Adrenal gland (tissue), 12 donors: Measurements from ENCODE around the gene GPC6. TPM values are rescaled to one million over a fixed set of nuclear protein-coding genes. Genes with fewer than 3 reads are reported as not detected.

Experiments
- DNase-seq, 7 donors: peaks; one replicate each; pipeline ENCODE4 v3.0.0-alpha.2; 2019 to 2020
- H3K27ac ChIP-seq, 5 donors: fragments of 200-600 bp; sonication (generic) in 4 of 5; 1 replicate in 3 of 5; 2 replicates in 2 of 5; pipeline versions ENCODE4 v1.5.1 to v1.8.0; 2016 to 2020; ENCODE audit warnings: mild to moderate bottlenecking in 1 of 5
- H3K27me3 ChIP-seq: fragments of 200-600 bp; 2 replicates; pipeline ENCODE4 v1.8.0; 2021
- H3K36me3 ChIP-seq, 2 donors: fragments of 200-600 bp; replicated peaks in 1 of 2; 1 replicate in 1 of 2; 2 replicates in 1 of 2; pipeline versions ENCODE4 v1.5.1 to v1.8.0; 2018 to 2022
- H3K4me1 ChIP-seq, 2 donors: fragments of 200-600 bp; replicated peaks in 1 of 2; 1 replicate in 1 of 2; 2 replicates in 1 of 2; pipeline versions ENCODE4 v1.5.1 to v1.8.0; 2018 to 2021
- H3K4me3 ChIP-seq, 4 donors: fragments of 200-600 bp; sonication (generic) in 3 of 4; one replicate each; pipeline ENCODE4 v1.5.1; 2016 to 2018
- H3K9me3 ChIP-seq, 3 donors: fragments of 200-600 bp; sonication (generic) in 1 of 3; replicated peaks in 1 of 3; 1 replicate in 2 of 3; 2 replicates in 1 of 3; pipeline versions ENCODE4 v1.5.1 to v1.8.0; 2016 to 2021
- POLR2A ChIP-seq, 2 donors: fragments of 450-650 bp; IDR thresholded peaks; one replicate each; pipeline ENCODE4 v1.6.1; 2017; ENCODE audit warnings: antibody characterized with exemption in 2 of 2, mild to moderate bottlenecking in 2 of 2, moderate library complexity in 1 of 2
- WGBS, 4 donors: extraction: QIAGEN DNeasy Blood & Tissue Kit in 2 of 4; methylation state at CpG; one replicate each; pipeline versions ENCODE4 v1.1.5 to v1.1.7; 2013 to 2017; 5-methylcytosine and 5-hydroxymethylcytosine counted together
- intact Hi-C, 2 donors: fragments of 100-400 bp; cut with DNase I; formaldehyde crosslinking; loops; one replicate each; pipeline versions ENCODE4 v1.14.1 to v1.15.0; 2022 to 2023
- polyA plus RNA-seq, 3 donors: library from polyadenylated mRNA; stranded (reverse); fragments of 200-250 nt in 2 of 3; fragments of 350-450 nt in 1 of 3; fragmentation: Illumina TruSeq in 1 of 3; extraction: RNeasy Lipid Tissue Mini Kit (QIAGEN cat#74804) in 1 of 3; gene quantifications; one replicate each; pipeline ENCODE4 v1.2.3, GENCODE V29; 2013 to 2014
- total RNA-seq, 9 donors: library from RNA; depleted of rRNA in 4 of 9; stranded (reverse); fragments of >200 nt in 4 of 9; fragments of 120-200 nt in 1 of 9; fragmentation: NEBNext Ultra II Directional in 1 of 9; extraction: Animal tissue kit (Norgen Biotek cat#: 25700) in 1 of 9; gene quantifications; one replicate each; pipeline versions ENCODE4 v1.1.0 to v1.2.4, GENCODE V29; 2013 to 2023
- TF ChIP-seq, protein P1 (sequence below), 6 experiments: fragments of 450-650 bp in 4 of 6; fragments of 200-600 bp in 2 of 6; sonication (generic) in 1 of 6; IDR thresholded peaks; 1 replicate in 5 of 6; 2 replicates in 1 of 6; pipeline versions ENCODE4 v1.5.1 to v1.8.0; 2016 to 2021; ENCODE audit warnings: antibody characterized with exemption in 6 of 6, mild to moderate bottlenecking in 2 of 6, moderate library complexity in 1 of 6
- donor health status: healthy with polysubstance abuse.
- donor health status: Bipolar disorder and iron deficiency.
- donor health status: DM: yes; HTN: yes; CAD: no.
- donor health status: DM: no; HTN: no; CAD: no.
- donor health status: DM: no; HTN: no; CAD: no.
- donor health status: DM: yes; HTN: yes; CAD: no.

GPC6 gene
- total and polyA plus RNA-seq, 12 donors: 0.37 to 62.3 (median 2.5) TPM

DNA sequence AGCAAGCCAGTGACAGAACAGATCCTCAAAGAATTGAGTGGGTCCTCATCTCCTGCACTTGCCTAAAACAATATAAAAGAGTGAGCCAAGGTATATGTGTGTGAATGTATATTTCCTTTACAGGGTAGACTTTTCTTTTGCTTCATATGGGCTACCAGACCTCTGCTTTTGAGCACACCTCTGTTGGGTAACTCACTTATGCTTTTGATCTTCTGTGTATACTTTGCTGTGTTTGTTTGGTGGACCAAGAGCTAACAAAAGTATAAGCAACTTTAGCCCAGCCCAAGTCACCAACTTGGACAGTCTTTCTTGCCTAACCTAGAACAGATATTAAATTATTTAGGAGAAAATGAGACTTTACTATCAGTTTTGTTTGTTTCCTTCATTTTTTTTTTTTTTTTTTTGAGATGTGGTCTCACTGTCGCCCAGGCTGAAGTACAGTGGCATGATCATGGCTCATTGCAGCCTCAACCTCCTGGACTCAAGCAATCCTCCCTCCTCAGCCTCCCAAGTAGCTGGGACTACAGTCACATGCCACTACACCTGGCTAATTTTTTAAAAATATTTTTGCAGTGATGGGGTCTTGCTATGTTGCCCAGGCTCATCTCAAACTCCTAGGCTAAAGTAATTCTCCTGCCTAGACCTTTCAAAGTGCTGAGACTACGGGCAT, 739.8 kb downstream of the GPC6 start:
- no peak overlapping the region for H3K27ac ChIP-seq
- H3K9me3 ChIP-seq: no peaks in the 10 kb centered on the region
- no peaks in the 10 kb centered on the region for H3K36me3 ChIP-seq
- TF ChIP-seq POLR2A (IDR thresholded peaks at IDR 0.05): no peak
- TF ChIP-seq, protein P1, sequence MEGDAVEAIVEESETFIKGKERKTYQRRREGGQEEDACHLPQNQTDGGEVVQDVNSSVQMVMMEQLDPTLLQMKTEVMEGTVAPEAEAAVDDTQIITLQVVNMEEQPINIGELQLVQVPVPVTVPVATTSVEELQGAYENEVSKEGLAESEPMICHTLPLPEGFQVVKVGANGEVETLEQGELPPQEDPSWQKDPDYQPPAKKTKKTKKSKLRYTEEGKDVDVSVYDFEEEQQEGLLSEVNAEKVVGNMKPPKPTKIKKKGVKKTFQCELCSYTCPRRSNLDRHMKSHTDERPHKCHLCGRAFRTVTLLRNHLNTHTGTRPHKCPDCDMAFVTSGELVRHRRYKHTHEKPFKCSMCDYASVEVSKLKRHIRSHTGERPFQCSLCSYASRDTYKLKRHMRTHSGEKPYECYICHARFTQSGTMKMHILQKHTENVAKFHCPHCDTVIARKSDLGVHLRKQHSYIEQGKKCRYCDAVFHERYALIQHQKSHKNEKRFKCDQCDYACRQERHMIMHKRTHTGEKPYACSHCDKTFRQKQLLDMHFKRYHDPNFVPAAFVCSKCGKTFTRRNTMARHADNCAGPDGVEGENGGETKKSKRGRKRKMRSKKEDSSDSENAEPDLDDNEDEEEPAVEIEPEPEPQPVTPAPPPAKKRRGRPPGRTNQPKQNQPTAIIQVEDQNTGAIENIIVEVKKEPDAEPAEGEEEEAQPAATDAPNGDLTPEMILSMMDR (IDR thresholded peaks at IDR 0.05): no peak
- H3K27me3 ChIP-seq: no peaks in the 10 kb centered on the region
- intact Hi-C loops: no loop called here
- H3K4me3 ChIP-seq: peak overlapping the region in 1 of 4 donors; percentile 14
- 77 to 86% (median 82%) methylated on average over 2 of the region's 2 CpGs for WGBS, 4 donors
- DNase-seq: no peak
- peaks cover 0 to 8% of the 10 kb centered on the region in 2 donors for H3K4me1 ChIP-seq

DNA sequence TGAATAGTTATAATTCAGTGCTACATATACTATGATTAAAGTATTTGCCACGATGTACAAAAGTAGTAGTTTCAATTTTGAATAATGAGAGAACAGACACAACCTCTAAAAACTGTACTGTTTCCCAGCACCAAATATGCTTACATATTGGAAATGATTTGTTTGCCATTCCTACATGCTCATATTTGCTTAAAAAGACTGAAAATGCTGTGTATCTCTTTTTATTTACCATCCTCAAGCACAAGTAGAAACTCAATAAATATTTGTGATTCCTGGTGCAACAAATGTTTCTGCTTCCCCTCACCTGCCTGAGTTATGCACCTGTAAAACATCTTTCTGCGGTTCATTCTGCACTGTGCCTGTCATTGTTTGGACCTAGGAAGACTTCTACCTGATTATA, 740.7 kb downstream of the GPC6 start:
- no peak for DNase-seq
- TF ChIP-seq, protein P1 (IDR thresholded peaks at IDR 0.05): no peak
- TF ChIP-seq POLR2A (IDR thresholded peaks at IDR 0.05): no peak
- Histone ChIP-seq H3K27me3 (no peaks in the 10 kb centered on the region), H3K27ac (no peak overlapping the region), H3K9me3 (no peaks in the 10 kb centered on the region), H3K4me1 (peaks cover 0 to 8% of the 10 kb centered on the region in 2 donors), H3K4me3 (no peak overlapping the region), H3K36me3 (no peaks in the 10 kb centered on the region)
- intact Hi-C loops: no loop called here
- WGBS, 4 donors: 60 to 91% (median 83%) methylated on average over 2 of the region's 2 CpGs

DNA sequence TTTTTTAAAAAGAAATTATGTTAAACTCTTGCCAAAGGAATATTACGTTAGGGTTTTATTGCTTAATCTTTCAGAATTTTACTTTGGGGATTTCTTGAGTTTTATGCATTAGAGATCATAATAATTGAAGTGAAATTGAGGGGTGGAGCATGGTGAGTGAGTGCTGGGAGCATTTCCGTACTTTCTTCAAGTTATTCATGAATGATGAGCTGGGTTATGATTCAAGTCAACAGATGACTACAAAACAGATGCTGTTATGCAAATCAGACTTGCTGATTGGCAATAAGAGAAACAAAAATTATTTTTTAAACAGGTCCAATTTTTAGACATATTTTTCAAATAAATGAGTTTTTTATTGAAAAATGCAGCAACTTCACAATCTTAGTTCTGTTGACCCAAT, 748.6 kb downstream of the GPC6 start:
- Histone ChIP-seq H3K27ac (no peak overlapping the region), H3K27me3 (no peaks in the 10 kb centered on the region), H3K36me3 (no peaks in the 10 kb centered on the region), H3K4me1 (no peaks in the 10 kb centered on the region), H3K9me3 (no peaks in the 10 kb centered on the region), H3K4me3 (no peak overlapping the region)
- intact Hi-C loops: no loop called here
- TF ChIP-seq POLR2A (IDR thresholded peaks at IDR 0.05): no peak
- WGBS, 4 donors: 79 to 87% (median 83%) methylated on average over 2 of the region's 2 CpGs
- DNase-seq: no peak

DNA sequence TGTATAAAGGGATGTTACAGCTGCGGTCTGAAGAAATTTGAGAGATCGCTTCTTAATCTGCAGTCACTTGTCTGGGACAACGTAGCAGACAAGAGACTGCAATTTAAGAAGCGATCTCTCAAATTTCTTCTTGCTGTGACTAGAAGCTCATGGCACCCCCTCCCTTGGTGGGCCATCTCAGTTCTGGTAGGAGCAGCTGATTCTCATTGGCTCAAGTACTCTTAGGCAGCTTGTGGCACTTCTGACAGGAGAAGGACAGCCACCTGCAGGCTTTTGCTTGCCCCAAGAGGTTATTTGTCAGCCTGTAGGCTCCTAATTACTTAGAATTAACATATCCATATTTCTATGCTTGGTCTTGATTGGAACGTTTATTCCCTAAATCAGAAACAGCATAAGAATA, 749.9 kb downstream of the GPC6 start:
- WGBS, 4 donors: 80 to 91% (median 84%) methylated on average over 5 of the region's 5 CpGs
- no peak for DNase-seq
- Histone ChIP-seq H3K36me3 (no peaks in the 10 kb centered on the region), H3K4me3 (no peak overlapping the region), H3K4me1 (no peaks in the 10 kb centered on the region), H3K9me3 (no peaks in the 10 kb centered on the region), H3K27me3 (no peaks in the 10 kb centered on the region), H3K27ac (no peak overlapping the region)
- intact Hi-C loops: no loop called here
- no peak for TF ChIP-seq POLR2A (IDR thresholded peaks at IDR 0.05)

DNA sequence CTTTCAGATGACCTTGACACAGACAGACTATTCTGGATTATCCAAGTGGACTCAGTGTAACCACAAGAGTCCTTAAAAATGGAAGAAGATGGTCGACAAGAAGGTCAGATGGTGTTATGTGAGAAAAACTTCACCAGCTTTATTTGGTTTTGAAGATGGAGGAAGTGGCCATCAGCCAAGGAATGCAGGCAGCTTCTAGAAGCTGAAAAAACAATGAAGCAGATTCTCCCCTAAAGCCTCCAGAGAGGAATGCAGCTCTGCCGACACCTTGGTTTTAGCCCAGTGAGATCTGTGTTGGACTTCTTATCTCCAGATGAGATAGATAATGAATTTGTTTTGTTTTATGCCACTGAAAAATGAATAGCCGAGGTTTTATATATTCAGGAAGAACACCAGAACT, 751.4 kb downstream of the GPC6 start:
- 74 to 85% (median 84%) methylated on average over 3 of the region's 3 CpGs for WGBS, 4 donors

More for the DNA sequence above, 751.4 kb downstream of the GPC6 start:
- H3K27me3 ChIP-seq: no peaks in the 10 kb centered on the region
- no peak overlapping the region for H3K4me3 ChIP-seq
- no peaks in the 10 kb centered on the region for H3K9me3 ChIP-seq
- intact Hi-C loops: no loop called here
- no peak for DNase-seq
- H3K27ac ChIP-seq: no peak overlapping the region
- H3K36me3 ChIP-seq: no peaks in the 10 kb centered on the region
- TF ChIP-seq, protein P1 (IDR thresholded peaks at IDR 0.05): no peak
- no peak for TF ChIP-seq POLR2A (IDR thresholded peaks at IDR 0.05)
- H3K4me1 ChIP-seq: no peaks in the 10 kb centered on the region
